Measurements from ENCODE around the gene FEZF1.
"Not testable (repeated sequence)": the region's sequence is repeated elsewhere in the genome, so short reads cannot be mapped to it uniquely, and the experiment has no call there.

The FEZF1 gene

GRCh38 chr7:122306320-122307227, 2.0 kb upstream of the FEZF1 start:
- DNase-seq: no peak

- DNase-seq: peak; percentile 62
These were observed 1.1 kb upstream of the FEZF1 start for GRCh38 chr7:122305475-122306319.

- peak; percentile 30 for DNase-seq
These were observed 459 bp upstream of the FEZF1 start for GRCh38 chr7:122304996-122305421.

GRCh38 chr7:122303531-122304318, 825 bp downstream of the FEZF1 start:
- no peak for DNase-seq

GRCh38 chr7:122302761-122303530, 1.6 kb downstream of the FEZF1 start:
- DNase-seq: no peak

- no peak for DNase-seq
These were observed 2.4 kb downstream of the FEZF1 start for GRCh38 chr7:122301858-122302760.

GRCh38 chr7:122300956-122301833, 3.4 kb downstream of the FEZF1 start:
- no peak for DNase-seq

- DNase-seq: no peak
These were observed 4.2 kb downstream of the FEZF1 start for GRCh38 chr7:122300211-122300932.

GRCh38 chr7:122299624-122300210, 4.8 kb downstream of the FEZF1 start:
- DNase-seq: no peak

GRCh38 chr7:122298618-122299017, 5.9 kb downstream of the FEZF1 start:
- no peak for DNase-seq

- DNase-seq: no peak
These were observed 6.4 kb downstream of the FEZF1 start for GRCh38 chr7:122298131-122298530.

- DNase-seq: no peak
These were observed 13.4 kb downstream of the FEZF1 start for GRCh38 chr7:122291189-122291588.

- DNase-seq: no peak
These were observed 14.1 kb downstream of the FEZF1 start for GRCh38 chr7:122290476-122290875.

- no peak for DNase-seq
These were observed 15.1 kb downstream of the FEZF1 start for GRCh38 chr7:122289426-122289825.

GRCh38 chr7:122284608-122285007, 19.9 kb downstream of the FEZF1 start:
- DNase-seq: not testable (repeated sequence)

- DNase-seq: no peak
These were observed 31.4 kb downstream of the FEZF1 start for GRCh38 chr7:122273117-122273516.

- DNase-seq: no peak
These were observed 35.3 kb downstream of the FEZF1 start for GRCh38 chr7:122269241-122269640.

- no peak for DNase-seq
These were observed 36.4 kb downstream of the FEZF1 start for GRCh38 chr7:122268101-122268500.

GRCh38 chr7:122262246-122262645, 42.3 kb downstream of the FEZF1 start:
- no peak for DNase-seq
